Measurements from ENCODE around the gene PSMG3. TPM values are rescaled to one million over a fixed set of nuclear protein-coding genes. Genes with fewer than 3 reads are reported as not detected.

PSMG3 gene
- total RNA-seq, 2 donors from 2014 or later, result 22.8 to 23.6 TPM

DNA sequence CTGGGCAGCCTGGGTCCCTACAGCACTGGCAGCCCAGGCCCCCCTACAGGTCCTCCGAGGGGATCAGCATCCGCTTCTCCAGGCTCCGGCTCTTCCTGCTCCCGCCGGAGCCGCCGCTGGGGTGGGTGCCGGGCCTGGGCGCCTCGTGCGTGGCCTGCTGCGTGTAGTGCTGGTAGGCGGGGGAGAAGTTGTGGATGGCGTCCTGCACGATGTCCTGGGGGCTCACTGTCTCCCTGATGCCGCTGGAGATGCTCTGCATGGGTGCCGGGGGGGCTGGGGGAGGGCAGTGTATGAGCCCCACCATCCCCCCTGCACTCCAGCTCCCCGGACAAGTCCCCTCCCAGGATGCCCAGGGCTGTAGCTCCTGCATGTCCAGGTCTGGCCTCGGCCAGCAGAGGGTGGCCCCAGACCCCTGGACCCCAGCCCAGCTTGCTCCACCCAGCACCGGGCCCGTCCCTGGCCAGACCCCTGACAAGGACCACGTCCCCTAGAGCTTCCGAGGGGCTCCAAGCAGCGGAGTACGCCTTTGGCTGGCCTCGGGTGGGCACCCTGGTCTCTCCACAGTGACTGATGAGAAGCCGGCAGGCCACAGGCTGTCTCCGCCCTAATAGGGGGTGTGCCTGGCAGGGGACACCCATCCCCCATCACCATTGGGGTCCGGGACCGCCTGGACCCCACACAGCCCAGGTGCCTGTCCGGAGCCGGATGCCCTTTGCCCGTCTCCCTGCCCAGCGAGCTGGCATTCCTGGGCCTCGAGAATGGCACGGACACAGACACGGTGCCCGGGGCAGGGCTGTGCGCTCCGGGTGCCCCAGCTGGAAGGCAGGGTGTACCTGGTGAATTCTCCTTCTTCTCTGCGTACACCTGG, 22.7 kb downstream of the PSMG3 start:
- peak in 1 of 3 donors; percentile 12 for DNase-seq
- Mint-ChIP-seq H3K36me3 (ENCODE audit: low read depth) (no peaks in the 10 kb centered on the region), H3K27me3 (no peaks in the 10 kb centered on the region), H3K4me1 (peaks cover 3% of the 10 kb centered on the region), H3K4me3 (no peak overlapping the region), H3K27ac (no peak overlapping the region)
- no peaks in the 10 kb centered on the region for H3K9me3 ChIP-seq (ENCODE audit: control insufficient read depth, low read length, poor library complexity, severe bottlenecking)
- ATAC-seq, result no peak

DNA sequence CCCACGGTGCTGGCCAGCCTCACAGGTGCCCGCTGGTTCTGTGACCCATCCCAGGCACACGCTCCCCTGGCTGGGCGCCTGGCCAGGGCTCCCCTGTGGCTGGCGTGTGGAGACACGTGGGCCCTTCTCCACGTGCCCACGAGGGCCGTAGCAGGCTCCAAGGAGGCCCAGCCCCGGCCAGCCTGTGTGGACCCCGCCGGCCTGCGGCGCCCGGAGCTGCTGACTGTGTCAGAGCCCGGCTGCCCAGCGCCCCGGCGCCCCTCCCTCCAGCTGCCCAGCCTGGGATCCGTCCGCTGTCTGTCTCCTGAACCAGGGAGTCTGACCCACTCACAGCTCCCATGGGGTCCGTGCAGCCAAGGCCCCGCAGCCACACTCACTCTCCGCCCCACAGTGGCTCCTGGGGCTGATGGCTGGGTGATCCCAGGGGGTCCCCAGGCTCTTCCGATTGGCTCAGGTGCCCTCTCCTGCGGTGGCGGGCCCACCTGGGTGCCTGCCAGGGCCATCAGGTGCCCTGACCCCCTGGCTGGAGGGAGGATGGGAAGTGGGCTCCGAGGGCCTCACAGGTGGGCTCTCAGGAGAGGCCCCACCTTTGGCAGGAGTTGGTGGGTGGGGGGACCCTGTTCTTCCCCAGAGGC, 23.4 kb downstream of the PSMG3 start:
- no peak for ATAC-seq
- Mint-ChIP-seq H3K4me1 (peaks cover 3% of the 10 kb centered on the region), H3K4me3 (peak overlapping the region; percentile 66), H3K36me3 (ENCODE audit: low read depth) (no peaks in the 10 kb centered on the region), H3K27ac (no peak overlapping the region), H3K27me3 (no peaks in the 10 kb centered on the region)
- H3K9me3 ChIP-seq (ENCODE audit: control insufficient read depth, low read length, poor library complexity, severe bottlenecking), result no peaks in the 10 kb centered on the region
- no peak for DNase-seq

- DNase-seq (peak in 1 of 3 donors; percentile 15), ATAC-seq (no peak)
- Mint-ChIP-seq H3K36me3 (ENCODE audit: low read depth) (no peaks in the 10 kb centered on the region), H3K27ac (no peak overlapping the region), H3K27me3 (no peaks in the 10 kb centered on the region), H3K4me1 (peaks cover 3% of the 10 kb centered on the region), H3K4me3 (peak overlapping the region; percentile 66)
- H3K9me3 ChIP-seq (ENCODE audit: control insufficient read depth, low read length, poor library complexity, severe bottlenecking), result no peaks in the 10 kb centered on the region
Observed at GRCh38 chr7:1545417-1546246, 24.2 kb downstream of the PSMG3 start.

DNA sequence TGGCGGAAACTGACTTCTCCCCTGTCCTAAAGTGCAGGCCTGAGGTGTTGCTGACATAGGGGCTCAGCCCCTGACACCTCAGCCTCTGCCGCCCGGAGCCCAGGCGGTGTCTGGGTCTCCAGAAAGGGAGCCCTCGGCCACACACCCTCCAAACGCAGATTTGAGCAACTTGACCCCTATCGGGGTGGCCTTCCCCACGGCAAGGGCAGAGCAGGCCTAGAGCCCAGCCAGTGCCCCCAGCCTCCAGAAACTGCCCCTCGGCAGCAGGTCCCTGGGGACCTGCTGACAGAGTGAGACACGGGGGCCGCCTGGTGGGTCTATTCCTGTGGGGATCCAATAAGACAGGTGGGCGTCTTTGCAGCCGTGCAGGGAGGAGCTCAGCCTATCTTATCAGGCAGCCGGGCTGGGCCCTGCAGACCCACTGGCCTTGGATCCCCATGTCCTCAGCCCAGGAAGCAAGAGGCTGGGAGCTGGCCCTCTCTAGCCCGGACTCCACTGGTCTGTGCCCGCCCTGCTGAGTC, 24.9 kb downstream of the PSMG3 start:
- DNase-seq (no peak), ATAC-seq (no peak)
- H3K4me3 Mint-ChIP-seq, result peak overlapping the region; percentile 36
- H3K27me3 Mint-ChIP-seq, result no peaks in the 10 kb centered on the region
- H3K27ac Mint-ChIP-seq, result peak overlapping the region; percentile 51
- no peaks in the 10 kb centered on the region for H3K36me3 Mint-ChIP-seq (ENCODE audit: low read depth)
- peaks cover 3% of the 10 kb centered on the region for H3K4me1 Mint-ChIP-seq
- no peaks in the 10 kb centered on the region for H3K9me3 ChIP-seq (ENCODE audit: control insufficient read depth, low read length, poor library complexity, severe bottlenecking)

GRCh38 chr7:1544178-1544895, 25.5 kb downstream of the PSMG3 start:
- peak; percentile 34 for ATAC-seq
- H3K4me3 Mint-ChIP-seq, result peak overlapping the region; percentile 36
- peak overlapping the region; percentile 51 for H3K27ac Mint-ChIP-seq
- DNase-seq, result no peak
- H3K4me1 Mint-ChIP-seq, result peaks cover 3% of the 10 kb centered on the region
- no peaks in the 10 kb centered on the region for H3K27me3 Mint-ChIP-seq
- H3K36me3 Mint-ChIP-seq (ENCODE audit: low read depth), result no peaks in the 10 kb centered on the region
- H3K9me3 ChIP-seq (ENCODE audit: control insufficient read depth, low read length, poor library complexity, severe bottlenecking), result no peaks in the 10 kb centered on the region

DNA sequence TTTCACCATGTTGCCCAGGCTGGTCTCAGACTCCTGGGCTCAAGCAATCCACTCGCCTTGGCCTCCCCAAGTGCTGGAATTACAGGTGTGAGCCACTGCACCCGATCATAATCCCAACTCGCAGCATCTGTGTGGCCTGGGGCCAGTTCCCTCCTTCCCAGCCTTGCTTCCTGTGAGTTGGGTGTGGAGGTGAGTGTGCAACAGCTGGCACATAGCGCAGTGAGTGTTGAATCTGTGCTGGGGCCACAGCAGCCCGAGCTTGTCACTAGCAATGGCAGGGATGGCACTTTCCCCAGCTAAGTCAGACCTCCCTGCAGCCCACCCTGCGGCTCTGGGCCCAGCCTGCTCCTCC, 26.0 kb downstream of the PSMG3 start:
- DNase-seq, result no peak
- ATAC-seq, result peak; percentile 2

GRCh38 chr7:1542841-1543747, 26.7 kb downstream of the PSMG3 start:
- no peaks in the 10 kb centered on the region for H3K36me3 Mint-ChIP-seq (ENCODE audit: low read depth)
- no peak overlapping the region for H3K27ac Mint-ChIP-seq
- no peak overlapping the region for H3K4me3 Mint-ChIP-seq
- H3K9me3 ChIP-seq (ENCODE audit: control insufficient read depth, low read length, poor library complexity, severe bottlenecking), result no peaks in the 10 kb centered on the region
- ATAC-seq (no peak), DNase-seq (peak in 1 of 3 donors; percentile 10)
- H3K27me3 Mint-ChIP-seq, result no peaks in the 10 kb centered on the region
- H3K4me1 Mint-ChIP-seq, result no peaks in the 10 kb centered on the region

More for the DNA sequence above, 26.0 kb downstream of the PSMG3 start:
- no peaks in the 10 kb centered on the region for H3K27me3 Mint-ChIP-seq
- H3K4me3 Mint-ChIP-seq, result no peak overlapping the region
- H3K27ac Mint-ChIP-seq, result no peak overlapping the region
- no peaks in the 10 kb centered on the region for H3K36me3 Mint-ChIP-seq (ENCODE audit: low read depth)
- peaks cover 3% of the 10 kb centered on the region for H3K4me1 Mint-ChIP-seq
- no peaks in the 10 kb centered on the region for H3K9me3 ChIP-seq (ENCODE audit: control insufficient read depth, low read length, poor library complexity, severe bottlenecking)

DNA sequence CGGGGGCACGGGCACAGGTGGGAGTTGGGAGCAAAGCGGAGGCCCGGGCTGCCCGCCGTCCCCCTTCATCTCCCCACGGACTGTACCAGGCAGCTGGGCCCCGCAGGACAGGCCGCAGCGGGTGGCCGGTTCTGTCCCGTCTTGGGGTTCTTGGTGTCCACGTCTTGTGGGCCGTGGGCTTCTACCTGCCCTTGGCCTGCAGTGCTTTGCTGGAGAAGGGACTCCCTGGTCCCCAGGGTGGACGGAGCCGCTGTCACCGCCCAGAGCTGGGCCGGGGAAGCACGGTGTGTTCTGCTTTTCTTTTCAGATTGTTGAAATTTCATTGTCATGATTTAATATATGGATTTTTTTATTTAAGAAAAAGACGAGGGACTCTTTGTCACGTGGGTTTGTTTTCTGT, 27.5 kb downstream of the PSMG3 start:
- H3K9me3 ChIP-seq (ENCODE audit: control insufficient read depth, low read length, poor library complexity, severe bottlenecking), result no peaks in the 10 kb centered on the region
- Mint-ChIP-seq H3K27ac (no peak overlapping the region), H3K27me3 (no peaks in the 10 kb centered on the region), H3K36me3 (ENCODE audit: low read depth) (no peaks in the 10 kb centered on the region), H3K4me3 (no peak overlapping the region), H3K4me1 (peaks cover 2% of the 10 kb centered on the region)
- ATAC-seq, result no peak
- DNase-seq, result no peak

DNA sequence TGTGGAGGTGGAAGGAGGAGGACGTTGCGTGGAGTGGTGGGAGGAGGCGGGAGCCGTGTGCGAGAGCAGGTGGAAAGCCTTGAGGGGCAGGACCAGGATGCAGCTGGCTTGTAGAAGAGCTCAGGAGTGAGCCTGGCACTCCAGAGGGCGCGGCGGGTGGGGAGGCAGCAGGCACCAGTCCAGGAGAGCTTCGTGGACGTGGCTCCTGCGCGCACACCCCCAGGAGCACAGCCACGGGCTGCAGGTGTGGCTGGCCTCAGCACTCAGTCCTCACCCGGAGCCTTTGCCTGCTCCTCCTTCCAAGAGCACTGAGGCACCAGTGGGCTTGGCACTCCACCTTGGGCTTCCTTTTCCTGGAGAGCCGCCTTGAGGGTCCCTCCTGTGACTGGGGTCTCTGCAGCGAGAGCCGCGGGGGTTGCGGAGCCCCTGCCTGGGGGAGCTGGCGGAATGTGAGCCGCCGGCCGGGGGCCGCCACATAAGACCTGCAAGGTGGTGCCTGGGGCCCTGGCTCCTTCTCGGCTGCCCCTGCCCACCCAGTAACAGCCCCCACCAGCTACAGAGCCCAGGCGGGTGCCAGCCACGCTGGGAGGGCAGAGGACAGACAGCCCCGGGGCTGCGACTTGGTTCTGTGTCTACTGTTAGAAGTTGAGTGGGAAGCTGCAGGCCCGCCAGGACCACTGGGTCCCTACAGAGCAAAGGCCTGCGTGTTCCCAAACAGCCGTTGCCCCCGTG, 28.2 kb downstream of the PSMG3 start:
- DNase-seq (no peak), ATAC-seq (no peak)
- peaks cover 2% of the 10 kb centered on the region for H3K4me1 Mint-ChIP-seq
- H3K4me3 Mint-ChIP-seq, result no peak overlapping the region
- no peaks in the 10 kb centered on the region for H3K36me3 Mint-ChIP-seq (ENCODE audit: low read depth)
- H3K27ac Mint-ChIP-seq, result no peak overlapping the region
- H3K27me3 Mint-ChIP-seq, result no peaks in the 10 kb centered on the region
- no peaks in the 10 kb centered on the region for H3K9me3 ChIP-seq (ENCODE audit: control insufficient read depth, low read length, poor library complexity, severe bottlenecking)

GRCh38 chr7:1540776-1541271, 29.0 kb downstream of the PSMG3 start:
- no peaks in the 10 kb centered on the region for H3K27me3 Mint-ChIP-seq
- no peak overlapping the region for H3K4me3 Mint-ChIP-seq
- ATAC-seq, result no peak
- no peak overlapping the region for H3K27ac Mint-ChIP-seq
- H3K4me1 Mint-ChIP-seq, result peaks cover 5% of the 10 kb centered on the region
- DNase-seq, result no peak
- H3K36me3 Mint-ChIP-seq (ENCODE audit: low read depth), result no peaks in the 10 kb centered on the region
- H3K9me3 ChIP-seq (ENCODE audit: control insufficient read depth, low read length, poor library complexity, severe bottlenecking), result no peaks in the 10 kb centered on the region

Data from T-helper 17 cell (primary cell).